Erythroblast (primary cell): ENCODE results near the gene ATAD3C.
A peak's percentile ranks its signal among the peaks of the same experiment; 100 is the strongest.
"Not testable (repeated sequence)": the region's sequence is repeated elsewhere in the genome, so short reads cannot be mapped to it uniquely, and the experiment has no call there.

Experiments used
- DNase-seq, 2 experiments: peaks; one replicate each; lab custom pipeline; 2025; lab: John Stamatoyannopoulos, UW
- GATA1 ChIP-seq: IDR thresholded peaks from 2 replicates; pipeline ENCODE4 v1.6.1; 2011; ENCODE audit warnings: low read depth, mild to moderate bottlenecking, control low read depth, low read length, moderate library complexity
- POLR2A ChIP-seq: IDR thresholded peaks from 2 replicates; pipeline ENCODE4 v1.6.1; 2011; ENCODE audit warnings: mild to moderate bottlenecking, low read length

Gene ATAD3C

GRCh38 chr1:1439546-1440261 is 9.8 kb upstream of the ATAD3C start:
- no peak for DNase-seq
- no peak for TF ChIP-seq POLR2A
- no peak for TF ChIP-seq GATA1

GRCh38 chr1:1440262-1441001 is 9.1 kb upstream of the ATAD3C start:
- no peak for DNase-seq
- TF ChIP-seq POLR2A = no peak
- TF ChIP-seq GATA1 = no peak

GRCh38 chr1:1441002-1441888 is 8.2 kb upstream of the ATAD3C start:
- TF ChIP-seq GATA1 = no peak
- no peak for TF ChIP-seq POLR2A
- DNase-seq = peak; percentile 51 to 68

GRCh38 chr1:1442069-1442770 is 7.3 kb upstream of the ATAD3C start:
- TF ChIP-seq GATA1 = no peak
- TF ChIP-seq POLR2A = no peak
- DNase-seq = no peak

GRCh38 chr1:1446631-1447030 is 2.9 kb upstream of the ATAD3C start:
- DNase-seq = not testable (repeated sequence)

- not testable (repeated sequence) for DNase-seq
Measured at GRCh38 chr1:1450616-1451015, 1.1 kb downstream of the ATAD3C start.

GRCh38 chr1:1451696-1452364 is 2.3 kb downstream of the ATAD3C start:
- DNase-seq = no peak

GRCh38 chr1:1452365-1452739 is 2.9 kb downstream of the ATAD3C start:
- DNase-seq = not testable (repeated sequence)

More at GRCh38 chr1:1451696-1452364, 2.3 kb downstream of the ATAD3C start:
- TF ChIP-seq GATA1 = no peak
- TF ChIP-seq POLR2A = no peak

GRCh38 chr1:1452882-1453281 is 3.4 kb downstream of the ATAD3C start:
- no peak for DNase-seq
- TF ChIP-seq POLR2A (no peak), GATA1 (no peak)

- not testable (repeated sequence) for DNase-seq
Measured at GRCh38 chr1:1454286-1455056, 5.0 kb downstream of the ATAD3C start.

GRCh38 chr1:1455366-1455884 is 5.9 kb downstream of the ATAD3C start:
- TF ChIP-seq POLR2A (no peak), GATA1 (no peak)
- no peak for DNase-seq

- not testable (repeated sequence) for DNase-seq
Measured at GRCh38 chr1:1455934-1456333, 6.4 kb downstream of the ATAD3C start.

GRCh38 chr1:1456683-1457255 is 7.3 kb downstream of the ATAD3C start:
- DNase-seq = not testable (repeated sequence)

- DNase-seq = not testable (repeated sequence)
Measured at GRCh38 chr1:1459156-1459555, 9.7 kb downstream of the ATAD3C start.

- not testable (repeated sequence) for DNase-seq
Measured at GRCh38 chr1:1459711-1460110, 10.2 kb downstream of the ATAD3C start.
